GM12874 (cell line): Measurements from ENCODE around the gene AMN.

Source experiments
- TF ChIP-seq, protein P1 (sequence below): IDR thresholded peaks from 2 replicates; pipeline ENCODE4 v1.5.1; 2011; ENCODE audit warnings: low read depth, mild to moderate bottlenecking, control low read depth, low read length, moderate library complexity; ENCODE audit not compliant: insufficient read depth

AMN gene

DNA sequence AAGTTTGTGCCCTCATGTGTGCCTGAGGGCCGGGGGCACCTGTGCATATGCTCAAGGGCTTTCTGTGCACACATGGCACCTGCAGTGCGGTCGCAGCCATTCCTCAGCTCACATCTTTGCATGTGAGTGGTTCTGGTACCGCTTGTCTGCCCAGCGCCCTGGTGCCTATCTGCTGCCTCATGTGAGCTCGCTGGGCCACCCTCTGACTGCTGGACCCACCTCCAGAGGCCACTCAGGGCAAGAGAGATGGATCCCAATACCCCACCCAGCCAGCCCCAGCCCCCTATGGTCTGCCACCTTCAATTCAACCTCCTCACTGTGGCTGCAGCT, 5.4 kb upstream of the AMN start:
- TF ChIP-seq, protein P1, sequence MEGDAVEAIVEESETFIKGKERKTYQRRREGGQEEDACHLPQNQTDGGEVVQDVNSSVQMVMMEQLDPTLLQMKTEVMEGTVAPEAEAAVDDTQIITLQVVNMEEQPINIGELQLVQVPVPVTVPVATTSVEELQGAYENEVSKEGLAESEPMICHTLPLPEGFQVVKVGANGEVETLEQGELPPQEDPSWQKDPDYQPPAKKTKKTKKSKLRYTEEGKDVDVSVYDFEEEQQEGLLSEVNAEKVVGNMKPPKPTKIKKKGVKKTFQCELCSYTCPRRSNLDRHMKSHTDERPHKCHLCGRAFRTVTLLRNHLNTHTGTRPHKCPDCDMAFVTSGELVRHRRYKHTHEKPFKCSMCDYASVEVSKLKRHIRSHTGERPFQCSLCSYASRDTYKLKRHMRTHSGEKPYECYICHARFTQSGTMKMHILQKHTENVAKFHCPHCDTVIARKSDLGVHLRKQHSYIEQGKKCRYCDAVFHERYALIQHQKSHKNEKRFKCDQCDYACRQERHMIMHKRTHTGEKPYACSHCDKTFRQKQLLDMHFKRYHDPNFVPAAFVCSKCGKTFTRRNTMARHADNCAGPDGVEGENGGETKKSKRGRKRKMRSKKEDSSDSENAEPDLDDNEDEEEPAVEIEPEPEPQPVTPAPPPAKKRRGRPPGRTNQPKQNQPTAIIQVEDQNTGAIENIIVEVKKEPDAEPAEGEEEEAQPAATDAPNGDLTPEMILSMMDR: no peak

DNA sequence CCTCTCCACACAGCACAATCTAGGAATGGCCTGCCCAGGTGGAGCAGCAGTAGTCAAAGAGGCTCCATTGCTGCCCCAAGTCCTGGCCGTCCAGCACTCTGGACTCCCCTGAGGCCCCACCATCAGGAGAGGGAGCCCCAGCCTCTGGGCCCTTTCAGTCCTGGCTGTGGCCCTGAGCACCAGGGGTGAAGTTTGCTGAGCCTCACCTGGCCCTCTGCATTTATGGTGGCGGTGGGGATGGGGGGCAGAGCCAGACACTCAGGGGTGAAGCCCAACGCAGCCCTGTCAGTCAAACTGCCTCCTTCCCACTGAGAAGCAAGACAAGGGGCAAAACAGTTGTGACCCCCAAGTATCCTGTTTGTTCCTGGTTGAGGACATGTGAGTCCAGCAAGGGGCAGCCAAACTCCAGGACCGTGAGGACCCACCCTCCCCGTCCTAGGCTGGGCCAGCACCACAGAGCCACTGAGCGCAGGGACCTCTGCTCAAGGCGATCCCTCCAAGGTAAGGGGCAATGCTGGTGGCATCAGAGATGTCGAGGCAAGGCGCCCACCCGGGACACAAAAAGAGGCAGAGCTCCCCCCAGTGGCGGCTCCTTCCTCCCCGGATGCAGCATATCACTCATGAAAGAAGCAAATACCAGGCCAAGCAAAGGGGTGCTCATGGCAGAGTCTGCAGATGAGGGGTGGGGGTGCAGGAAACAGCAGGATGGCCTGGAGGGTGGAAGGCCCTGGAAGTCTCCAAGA, 4.8 kb upstream of the AMN start:
- TF ChIP-seq, protein P1: peak; percentile 82

DNA sequence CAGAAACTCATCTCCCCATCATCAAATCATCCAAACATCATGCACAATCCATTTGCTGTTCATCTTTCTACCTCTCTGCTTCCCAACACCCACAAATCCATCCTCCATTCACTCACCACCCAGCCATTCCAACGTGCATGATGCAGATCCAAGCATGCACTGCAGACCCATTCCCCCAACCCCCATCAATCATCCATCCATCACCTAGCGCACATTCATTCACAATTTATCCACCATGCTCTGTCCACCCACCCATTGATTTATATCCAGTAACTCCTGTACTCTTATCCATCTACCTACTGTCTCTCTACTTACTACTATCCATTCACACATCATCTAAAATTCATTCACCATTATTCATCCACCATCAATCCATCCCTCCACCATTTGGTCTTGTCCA, 4.0 kb upstream of the AMN start:
- TF ChIP-seq, protein P1: no peak

- TF ChIP-seq, protein P1: no peak
Measured at GRCh38 chr14:102920273-102920997, 2.0 kb upstream of the AMN start.

- TF ChIP-seq, protein P1: no peak
Measured at GRCh38 chr14:102920998-102921304, 1.5 kb upstream of the AMN start.

GRCh38 chr14:102923201-102923924, 900 bp downstream of the AMN start:
- TF ChIP-seq, protein P1: no peak

- TF ChIP-seq, protein P1: no peak
Measured at GRCh38 chr14:102923925-102924486, 1.5 kb downstream of the AMN start.
